ENCODE results near the gene CLSTN1.

The CLSTN1 gene

GRCh38 chr1:9778905-9779304 lies 44.9 kb downstream of the CLSTN1 start:
- no peak for TF ChIP-seq CTCF (IDR thresholded peaks at IDR 0.05; ENCODE audit: low read depth, low read length, missing control alignments)
- no peak overlapping the region for H3K4me3 ChIP-seq (ENCODE audit: low read depth, low read length)
- DNase-seq (ENCODE audit: low read depth) = no peak

- H3K4me3 ChIP-seq (ENCODE audit: low read depth, low read length) = no peak overlapping the region
- no peak for TF ChIP-seq CTCF (IDR thresholded peaks at IDR 0.05; ENCODE audit: low read depth, low read length, missing control alignments)
- DNase-seq (ENCODE audit: low read depth) = no peak
Observed at GRCh38 chr1:9776685-9777084, 47.1 kb downstream of the CLSTN1 start.

GRCh38 chr1:9774712-9775679 lies 48.8 kb downstream of the CLSTN1 start:
- no peak overlapping the region for H3K4me3 ChIP-seq (ENCODE audit: low read depth, low read length)
- no peak for TF ChIP-seq CTCF (IDR thresholded peaks at IDR 0.05; ENCODE audit: low read depth, low read length, missing control alignments)

GRCh38 chr1:9770298-9770697 lies 53.5 kb downstream of the CLSTN1 start:
- no peak for TF ChIP-seq CTCF (IDR thresholded peaks at IDR 0.05; ENCODE audit: low read depth, low read length, missing control alignments)
- DNase-seq (ENCODE audit: low read depth) = no peak
- H3K4me3 ChIP-seq (ENCODE audit: low read depth, low read length) = no peak overlapping the region

More at GRCh38 chr1:9774712-9775679, 48.8 kb downstream of the CLSTN1 start:
- no peak for DNase-seq (ENCODE audit: low read depth)

GRCh38 chr1:9768983-9769382 lies 54.8 kb downstream of the CLSTN1 start:
- TF ChIP-seq CTCF (IDR thresholded peaks at IDR 0.05; ENCODE audit: low read depth, low read length, missing control alignments) = no peak
- H3K4me3 ChIP-seq (ENCODE audit: low read depth, low read length) = no peak overlapping the region
- no peak for DNase-seq (ENCODE audit: low read depth)

- DNase-seq (ENCODE audit: low read depth) = no peak
- H3K4me3 ChIP-seq (ENCODE audit: low read depth, low read length) = no peak overlapping the region
- TF ChIP-seq CTCF (IDR thresholded peaks at IDR 0.05; ENCODE audit: low read depth, low read length, missing control alignments) = no peak
Observed at GRCh38 chr1:9767964-9768668, 55.6 kb downstream of the CLSTN1 start.

Measured in GM12864 (cell line).